HG03520 (cell line): Measurements from ENCODE around the gene AKNA.
A peak's percentile ranks its signal among the peaks of the same experiment; 100 is the strongest.

Source experiments
- ATAC-seq: cut with Tn5 transposase; IDR thresholded peaks from one replicate; pipeline ENCODE4 v1.9.1; 2021; ENCODE audit warnings: mild to moderate bottlenecking, moderate library complexity; ENCODE audit not compliant: unreplicated experiment

Gene AKNA, protein sequence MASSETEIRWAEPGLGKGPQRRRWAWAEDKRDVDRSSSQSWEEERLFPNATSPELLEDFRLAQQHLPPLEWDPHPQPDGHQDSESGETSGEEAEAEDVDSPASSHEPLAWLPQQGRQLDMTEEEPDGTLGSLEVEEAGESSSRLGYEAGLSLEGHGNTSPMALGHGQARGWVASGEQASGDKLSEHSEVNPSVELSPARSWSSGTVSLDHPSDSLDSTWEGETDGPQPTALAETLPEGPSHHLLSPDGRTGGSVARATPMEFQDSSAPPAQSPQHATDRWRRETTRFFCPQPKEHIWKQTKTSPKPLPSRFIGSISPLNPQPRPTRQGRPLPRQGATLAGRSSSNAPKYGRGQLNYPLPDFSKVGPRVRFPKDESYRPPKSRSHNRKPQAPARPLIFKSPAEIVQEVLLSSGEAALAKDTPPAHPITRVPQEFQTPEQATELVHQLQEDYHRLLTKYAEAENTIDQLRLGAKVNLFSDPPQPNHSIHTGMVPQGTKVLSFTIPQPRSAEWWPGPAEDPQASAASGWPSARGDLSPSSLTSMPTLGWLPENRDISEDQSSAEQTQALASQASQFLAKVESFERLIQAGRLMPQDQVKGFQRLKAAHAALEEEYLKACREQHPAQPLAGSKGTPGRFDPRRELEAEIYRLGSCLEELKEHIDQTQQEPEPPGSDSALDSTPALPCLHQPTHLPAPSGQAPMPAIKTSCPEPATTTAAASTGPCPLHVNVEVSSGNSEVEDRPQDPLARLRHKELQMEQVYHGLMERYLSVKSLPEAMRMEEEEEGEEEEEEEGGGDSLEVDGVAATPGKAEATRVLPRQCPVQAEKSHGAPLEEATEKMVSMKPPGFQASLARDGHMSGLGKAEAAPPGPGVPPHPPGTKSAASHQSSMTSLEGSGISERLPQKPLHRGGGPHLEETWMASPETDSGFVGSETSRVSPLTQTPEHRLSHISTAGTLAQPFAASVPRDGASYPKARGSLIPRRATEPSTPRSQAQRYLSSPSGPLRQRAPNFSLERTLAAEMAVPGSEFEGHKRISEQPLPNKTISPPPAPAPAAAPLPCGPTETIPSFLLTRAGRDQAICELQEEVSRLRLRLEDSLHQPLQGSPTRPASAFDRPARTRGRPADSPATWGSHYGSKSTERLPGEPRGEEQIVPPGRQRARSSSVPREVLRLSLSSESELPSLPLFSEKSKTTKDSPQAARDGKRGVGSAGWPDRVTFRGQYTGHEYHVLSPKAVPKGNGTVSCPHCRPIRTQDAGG (N-terminal part only)

GRCh38 chr9:114387680-114388356 is at the start of gene AKNA:
AKNA (minus strand) TSS chr9:114387982; CDS start chr9:114381333, 6,649 bp downstream.
- peak; percentile 21 for ATAC-seq

DNA sequence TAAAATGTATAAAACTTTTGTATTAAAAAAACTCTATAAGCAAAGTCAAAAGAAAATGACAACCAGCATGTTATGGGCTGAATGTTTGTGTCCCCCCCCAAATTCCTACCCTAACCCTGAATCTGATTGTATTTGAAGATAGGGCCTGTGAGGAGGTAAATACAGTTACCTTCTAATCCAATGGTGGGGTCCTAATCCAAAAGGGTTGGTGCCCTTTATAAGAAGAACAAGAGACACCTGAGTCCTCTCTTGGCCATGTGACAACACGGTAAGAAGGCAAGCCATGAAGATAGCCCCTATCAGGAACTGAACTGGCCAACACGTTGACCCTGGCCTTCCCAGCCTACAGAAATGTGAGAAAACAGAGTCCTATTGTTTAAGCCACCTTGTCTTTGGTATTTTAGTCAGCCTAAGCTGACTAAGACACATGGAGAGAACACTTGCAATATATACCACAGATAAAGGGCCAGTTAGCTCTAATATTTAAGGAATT is 49.7 kb upstream of the AKNA start:
- ATAC-seq, result no peak

- no peak for ATAC-seq
These were observed 47.1 kb upstream of the AKNA start for GRCh38 chr9:114434878-114435311.

DNA sequence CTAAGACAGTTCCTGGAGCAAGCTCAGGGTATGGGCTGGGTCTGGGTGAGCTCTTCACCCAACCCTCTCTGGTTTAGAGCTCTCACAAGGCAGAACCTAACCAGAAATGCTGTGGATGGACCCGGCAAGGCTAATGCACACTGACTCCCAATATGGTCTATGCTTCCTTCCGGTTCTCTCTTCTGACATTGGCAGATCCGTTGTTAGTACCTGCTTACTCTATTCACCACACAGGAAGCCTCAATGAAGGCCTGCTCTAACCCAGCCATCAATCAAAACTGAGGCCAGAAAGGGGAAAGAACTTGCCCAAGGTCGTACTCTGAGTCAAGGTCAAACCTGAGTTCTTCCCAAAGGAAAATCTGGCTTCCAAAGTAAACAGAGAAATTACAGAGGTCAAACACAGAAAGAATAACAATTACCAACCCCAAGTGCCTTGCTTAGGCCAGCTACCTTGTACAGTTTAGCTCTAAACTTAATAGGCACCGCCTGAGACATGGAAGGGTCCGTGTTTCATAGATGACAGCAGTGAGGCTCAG is 46.0 kb upstream of the AKNA start:
- no peak for ATAC-seq

DNA sequence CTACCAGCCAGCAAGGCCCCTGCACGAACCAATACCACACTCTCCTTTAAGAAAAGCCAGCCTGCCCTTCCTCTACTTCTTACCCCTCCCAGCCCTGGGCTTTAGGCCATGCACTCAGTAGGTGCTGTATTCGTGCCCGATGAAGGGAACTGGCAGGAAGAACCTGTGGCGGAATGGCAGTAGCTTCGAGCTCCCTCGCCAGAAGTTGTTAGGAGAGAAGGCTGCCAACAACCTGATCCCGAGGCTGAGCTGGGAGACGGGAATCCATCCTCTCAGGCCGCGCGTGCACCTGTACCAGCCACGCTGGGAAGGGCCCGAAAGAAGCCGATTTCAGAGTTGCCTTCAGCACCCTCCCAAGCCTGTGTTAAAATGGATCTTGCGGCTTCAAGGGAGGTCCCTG is 45.3 kb upstream of the AKNA start:
- no peak for ATAC-seq

GRCh38 chr9:114432323-114433067 is 44.7 kb upstream of the AKNA start:
- ATAC-seq, result no peak

GRCh38 chr9:114431770-114432169 is 44.0 kb upstream of the AKNA start:
- no peak for ATAC-seq

DNA sequence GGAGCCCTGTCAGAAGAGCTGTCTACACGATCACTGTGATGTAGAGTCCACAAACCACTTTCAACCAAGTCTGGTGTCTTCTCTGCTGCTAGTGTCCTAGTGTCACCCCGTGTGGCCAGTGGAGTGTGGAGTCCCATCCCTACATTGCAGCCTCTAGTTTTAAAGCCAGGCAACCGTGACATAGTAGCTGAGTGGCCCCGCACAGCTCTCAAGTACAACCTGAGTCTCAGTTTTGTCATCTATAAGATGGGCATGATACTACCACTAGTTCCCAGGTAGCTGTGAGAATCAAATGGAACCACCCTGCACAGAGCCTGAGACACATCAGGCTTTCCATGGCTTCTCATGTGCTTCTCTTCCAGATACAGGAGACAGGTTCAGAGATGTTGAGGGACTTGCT is 43.2 kb upstream of the AKNA start:
- ATAC-seq, result no peak

- ATAC-seq, result no peak
These were observed 42.7 kb upstream of the AKNA start for GRCh38 chr9:114430457-114430856.

DNA sequence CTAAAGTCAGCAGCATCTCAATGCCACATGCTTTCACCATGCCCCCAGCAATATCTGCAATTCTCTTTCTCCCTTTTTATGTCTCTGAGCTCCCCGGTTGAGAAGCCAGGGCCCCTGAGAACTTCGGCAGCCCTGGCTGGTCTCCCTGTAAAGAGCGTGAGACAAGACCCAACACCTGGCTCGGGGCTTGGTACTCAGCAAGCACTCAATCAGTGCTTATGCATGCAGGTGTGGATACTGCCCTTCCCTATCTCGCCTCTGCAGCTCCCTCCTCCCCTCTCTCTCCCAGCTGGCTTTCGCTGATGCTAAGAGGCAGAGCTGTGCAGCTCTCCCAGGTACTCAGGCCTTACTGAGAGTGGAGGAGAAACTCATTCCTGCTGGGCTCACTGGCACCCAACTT is 41.7 kb upstream of the AKNA start:
- no peak for ATAC-seq

DNA sequence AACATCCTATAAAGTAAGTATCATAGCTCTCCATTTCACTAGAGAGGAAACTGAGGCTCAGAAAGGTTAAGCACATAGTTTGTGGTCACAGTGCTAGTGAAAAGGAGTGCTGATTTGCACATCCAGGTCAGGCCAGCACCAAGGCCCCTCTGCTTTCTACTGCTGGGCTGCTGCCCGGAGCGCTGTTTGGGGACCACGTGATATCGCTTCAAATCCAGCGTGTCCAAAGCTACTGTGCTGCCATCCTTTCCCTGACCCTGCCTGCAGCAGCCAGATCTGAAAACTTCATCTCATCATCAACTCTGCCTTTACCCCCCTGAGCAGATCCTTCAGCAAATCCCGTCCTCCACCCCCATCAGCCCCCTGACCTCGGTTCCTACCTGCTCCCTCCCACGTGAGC is 40.7 kb upstream of the AKNA start:
- no peak for ATAC-seq

- ATAC-seq, result no peak
These were observed 39.9 kb upstream of the AKNA start for GRCh38 chr9:114427644-114428043.

GRCh38 chr9:114426046-114426948 is 38.5 kb upstream of the AKNA start:
- ATAC-seq, result no peak

DNA sequence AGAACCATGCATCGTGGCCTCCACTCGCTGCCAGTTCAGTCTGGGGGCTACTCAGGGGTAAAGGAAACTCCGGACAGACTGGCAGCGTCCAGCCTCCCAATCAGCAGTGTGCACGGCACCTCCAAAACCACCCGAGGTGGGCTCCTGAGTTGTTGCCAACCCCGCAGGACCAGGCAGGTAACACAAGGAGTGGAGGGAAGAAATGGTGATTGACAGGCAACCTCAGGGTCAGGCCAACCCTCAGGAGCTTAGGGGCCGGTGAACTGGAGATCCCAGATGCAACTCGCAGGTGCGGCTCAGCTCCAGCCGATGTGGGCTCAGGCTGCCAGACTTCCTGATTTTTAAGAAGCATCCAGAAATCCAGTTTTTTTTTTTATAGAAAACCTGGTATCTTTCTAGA is 37.3 kb upstream of the AKNA start:
- ATAC-seq, result no peak

DNA sequence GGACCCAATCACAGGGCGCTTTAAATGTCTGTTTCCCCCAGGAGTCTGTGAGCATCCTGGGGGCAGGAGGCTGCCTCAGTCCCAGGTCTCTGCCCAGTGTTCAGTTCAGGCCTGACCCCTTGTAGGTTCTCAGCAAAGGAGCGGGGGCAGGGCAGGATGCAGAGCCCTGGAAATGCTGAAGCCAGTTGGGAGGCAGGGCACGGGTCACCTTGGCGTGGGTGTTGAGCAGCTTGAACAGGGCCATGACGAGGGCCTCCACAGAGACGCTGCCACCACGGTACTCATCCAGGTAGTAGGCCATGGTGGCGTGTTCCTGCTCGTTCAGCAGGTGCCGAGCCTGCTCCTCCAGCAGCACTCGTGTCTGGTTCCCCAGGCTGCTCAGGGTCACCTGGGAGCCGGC is 36.3 kb upstream of the AKNA start:
- no peak for ATAC-seq

DNA sequence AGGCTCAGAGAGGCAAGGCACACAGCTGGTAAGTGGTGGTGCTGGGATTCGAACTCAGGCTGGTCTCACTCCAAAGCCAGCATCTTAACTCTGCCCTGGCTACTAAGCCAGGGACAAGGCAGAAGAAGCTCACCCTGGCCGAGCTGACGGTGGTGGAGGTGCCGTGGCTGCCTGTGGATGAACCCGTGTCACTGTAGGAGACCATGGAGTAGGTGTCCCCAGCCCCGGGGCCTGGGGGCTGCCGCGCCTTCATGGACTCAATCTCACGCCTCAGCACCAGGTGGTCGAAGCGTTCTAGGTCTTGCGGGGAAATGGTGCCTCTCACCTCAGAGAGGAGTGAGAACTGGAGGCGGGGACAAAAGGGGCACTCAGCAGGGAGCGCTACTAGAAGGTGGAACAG is 35.4 kb upstream of the AKNA start:
- ATAC-seq, result no peak

DNA sequence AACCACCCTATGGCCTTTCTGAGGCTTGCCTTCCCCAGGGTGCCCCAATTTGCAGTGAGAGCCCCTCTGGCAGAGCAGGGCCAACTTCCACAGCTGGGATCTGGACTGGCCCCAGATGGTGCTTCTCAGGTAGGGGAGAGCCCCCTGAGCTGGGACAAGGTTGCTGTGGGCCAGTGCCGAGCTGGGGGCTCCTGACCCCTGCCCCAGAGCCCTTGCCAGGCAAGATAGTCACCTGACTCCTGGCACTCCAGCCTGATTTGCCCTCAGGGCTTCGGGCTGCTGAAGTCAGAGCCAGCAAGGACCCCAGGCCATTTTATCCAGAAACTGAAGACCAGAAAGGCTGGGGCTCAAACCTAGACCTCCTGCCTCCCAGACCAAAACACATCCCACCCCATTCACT is 33.4 kb upstream of the AKNA start:
- no peak for ATAC-seq

DNA sequence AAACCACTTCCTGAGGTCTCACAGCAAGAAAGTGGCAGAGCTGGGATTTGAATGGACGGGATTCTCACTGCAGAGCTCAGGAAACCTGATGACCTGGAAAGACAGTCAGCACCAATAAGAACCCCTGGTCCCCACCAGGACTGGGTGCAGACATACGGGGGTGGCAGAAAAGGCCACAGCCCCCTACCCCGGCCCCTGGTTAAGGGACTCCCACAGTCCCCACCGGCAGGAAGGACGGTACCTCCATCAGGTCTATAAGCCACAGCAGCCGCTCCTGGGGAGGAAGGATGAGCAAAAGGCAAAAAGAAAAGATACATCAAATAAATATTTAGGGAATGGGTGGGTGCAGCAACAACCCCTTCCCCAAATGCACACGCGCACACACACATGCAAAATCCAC is 32.0 kb upstream of the AKNA start:
- ATAC-seq, result no peak

DNA sequence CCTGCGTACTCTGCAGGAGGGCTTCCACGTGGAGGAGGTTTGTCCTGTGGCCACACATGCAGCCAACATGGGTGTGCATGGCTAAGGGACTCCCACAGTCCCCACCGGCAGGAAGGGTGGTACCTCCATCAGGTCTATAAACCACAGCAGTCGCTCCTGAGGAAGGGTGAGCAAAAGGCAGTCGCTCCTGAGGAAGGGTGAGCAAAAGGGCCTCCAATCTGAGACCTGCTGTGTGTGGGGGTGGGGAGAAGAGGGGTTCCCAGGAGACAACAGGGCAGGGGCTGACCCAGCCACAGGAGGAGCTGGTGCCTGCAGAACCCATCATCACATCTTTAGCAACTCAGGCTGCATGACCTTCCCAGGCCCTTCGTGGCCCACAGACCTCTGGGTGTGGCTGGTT is 30.3 kb upstream of the AKNA start:
- no peak for ATAC-seq
